AML-193 (cell line): ENCODE results near the gene CACNA2D2.

ENCODE experiments used
- DNase-seq, 2 experiments: peaks; one replicate each; lab custom pipeline; 2025; lab: John Stamatoyannopoulos, UW

CACNA2D2 gene

DNA sequence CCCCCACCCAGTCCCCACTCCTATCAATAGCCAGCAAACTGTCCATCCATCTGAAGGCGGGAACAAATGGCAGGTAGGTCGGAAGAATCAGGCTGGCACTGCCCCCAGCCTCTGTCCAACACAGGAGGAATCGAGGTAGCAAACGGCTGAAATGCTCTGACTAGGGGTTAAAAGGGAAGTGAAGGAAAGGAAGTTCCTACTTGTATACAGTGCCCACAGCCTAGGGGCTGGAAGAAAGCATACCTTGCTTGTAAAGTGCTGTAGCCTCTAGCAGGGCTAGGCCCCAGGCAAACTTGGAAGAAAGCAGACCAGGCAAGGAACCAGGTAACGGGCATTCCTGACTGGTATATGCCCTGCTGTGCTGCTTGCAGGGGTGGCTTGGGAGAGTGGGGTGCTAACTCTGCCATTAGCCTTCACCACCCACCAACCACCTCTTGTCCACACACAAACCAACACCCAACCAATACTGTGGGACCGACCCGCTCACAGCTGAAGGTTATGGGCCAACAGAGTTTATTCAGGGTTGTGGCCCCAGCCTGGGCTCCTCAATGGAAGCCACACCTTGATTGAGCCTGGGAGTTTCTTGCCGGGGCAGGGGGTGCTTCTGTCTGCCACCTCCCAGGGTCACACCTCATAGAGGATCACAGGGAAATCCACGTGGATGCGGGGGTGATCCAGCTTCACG is 177.8 kb downstream of the CACNA2D2 start:
- peak; percentile 9 to 31 for DNase-seq

DNA sequence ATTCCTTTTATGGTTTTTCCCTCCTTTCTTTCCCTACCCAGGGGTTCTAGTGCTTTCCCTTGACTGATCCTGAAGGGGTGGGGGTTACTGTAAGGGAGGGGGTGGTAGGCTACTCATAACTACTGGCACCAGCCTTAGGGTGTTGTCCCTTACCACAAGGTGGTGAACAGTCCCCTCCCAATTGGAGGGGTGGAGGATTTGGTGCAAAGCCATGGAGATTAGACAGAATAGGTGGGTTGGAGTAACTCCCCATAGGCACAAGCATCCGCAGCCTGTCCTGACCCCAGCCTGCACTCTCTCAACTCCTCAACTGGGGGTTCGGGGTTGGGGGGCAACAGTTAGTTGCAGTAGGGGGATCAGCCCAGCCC is 178.3 kb downstream of the CACNA2D2 start:
- no peak for DNase-seq

DNA sequence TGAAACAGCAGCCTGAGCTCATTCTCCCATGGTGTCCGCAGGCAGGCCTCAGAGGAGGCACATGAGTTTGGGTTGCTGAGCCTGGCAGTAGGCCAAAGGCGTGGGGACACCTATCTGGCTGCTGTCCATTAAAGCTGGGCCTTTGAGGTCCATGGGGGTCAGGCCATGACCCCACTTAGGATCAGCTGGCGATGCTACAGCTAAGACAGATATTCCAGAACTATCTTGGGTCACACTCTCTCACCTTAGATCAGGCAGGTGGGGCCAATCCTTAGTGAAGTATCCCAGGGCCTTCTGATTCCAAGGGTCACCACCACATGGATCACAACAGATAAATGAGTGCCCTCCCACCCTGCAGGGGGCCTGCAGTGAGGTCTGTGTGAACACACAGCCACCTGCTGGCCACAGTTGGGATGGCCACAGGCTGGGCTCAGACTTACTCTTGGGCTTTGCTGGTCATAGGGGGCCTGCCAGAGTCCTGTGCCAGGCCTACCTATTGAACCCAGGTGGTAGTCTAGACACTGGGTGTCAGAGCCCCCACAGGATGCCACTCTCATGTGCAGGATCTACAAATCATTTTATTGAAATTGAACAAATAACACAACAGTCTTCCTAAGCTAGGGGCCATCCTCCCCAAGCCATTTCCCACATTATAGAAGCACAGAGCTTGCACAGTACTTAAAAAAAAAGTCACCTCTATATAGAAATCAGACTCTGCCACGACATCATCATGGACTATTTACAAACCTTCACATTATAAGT is 178.9 kb downstream of the CACNA2D2 start:
- peak; percentile 58 to 68 for DNase-seq

DNA sequence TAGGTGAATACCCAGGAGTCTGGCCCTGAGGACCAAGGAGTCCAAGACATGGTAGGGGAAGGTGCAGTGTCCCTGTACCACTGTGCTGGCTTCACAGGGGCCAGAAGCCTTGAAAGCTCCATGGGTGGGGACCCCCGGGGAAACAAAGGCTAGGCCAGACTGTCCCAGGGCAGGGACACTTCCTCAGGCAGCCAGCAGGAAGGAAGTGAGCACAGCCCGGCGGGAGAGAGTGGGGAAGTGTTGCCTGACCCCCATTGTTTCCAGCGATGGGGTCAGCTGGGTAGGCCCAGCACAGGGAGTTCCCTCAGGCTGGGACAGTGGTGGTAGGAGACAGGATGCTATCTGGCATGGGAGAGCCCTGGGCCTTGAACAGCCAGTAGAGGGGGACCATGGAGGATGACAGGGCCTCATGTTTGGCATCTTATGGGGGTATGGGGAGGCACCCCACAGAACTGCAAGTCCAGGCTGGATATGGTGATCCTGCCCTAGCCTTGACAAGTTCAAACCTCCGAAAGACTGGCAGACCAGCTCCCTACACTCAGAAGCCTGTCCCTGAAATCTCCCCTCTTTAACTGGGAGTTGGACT is 179.7 kb downstream of the CACNA2D2 start:
- DNase-seq, result no peak

DNA sequence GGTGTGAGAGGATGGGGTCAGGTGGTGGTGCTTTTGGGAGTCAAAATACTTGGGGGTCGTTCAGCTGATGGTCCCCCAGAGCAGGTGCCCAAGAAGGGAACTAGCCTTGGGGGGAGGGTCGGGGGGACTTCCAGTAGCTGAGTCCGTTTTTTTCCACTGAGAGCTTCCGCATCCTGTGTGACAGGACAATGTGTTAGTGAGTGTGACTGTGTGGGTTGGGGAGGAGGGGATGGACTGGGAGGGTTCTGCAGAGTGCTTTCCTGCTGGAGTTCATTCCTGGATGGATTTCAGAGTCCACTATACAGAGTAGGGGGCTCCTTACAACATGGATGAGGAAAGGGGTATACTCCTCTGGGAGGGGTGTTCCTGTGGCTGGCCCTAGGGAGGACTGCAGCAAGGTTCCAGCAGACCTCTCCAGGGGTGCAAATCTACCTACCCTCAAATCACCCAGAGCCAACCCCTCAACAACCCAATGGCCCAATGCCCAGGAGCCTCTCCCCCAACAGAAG is 180.3 kb downstream of the CACNA2D2 start:
- DNase-seq, result no peak

DNA sequence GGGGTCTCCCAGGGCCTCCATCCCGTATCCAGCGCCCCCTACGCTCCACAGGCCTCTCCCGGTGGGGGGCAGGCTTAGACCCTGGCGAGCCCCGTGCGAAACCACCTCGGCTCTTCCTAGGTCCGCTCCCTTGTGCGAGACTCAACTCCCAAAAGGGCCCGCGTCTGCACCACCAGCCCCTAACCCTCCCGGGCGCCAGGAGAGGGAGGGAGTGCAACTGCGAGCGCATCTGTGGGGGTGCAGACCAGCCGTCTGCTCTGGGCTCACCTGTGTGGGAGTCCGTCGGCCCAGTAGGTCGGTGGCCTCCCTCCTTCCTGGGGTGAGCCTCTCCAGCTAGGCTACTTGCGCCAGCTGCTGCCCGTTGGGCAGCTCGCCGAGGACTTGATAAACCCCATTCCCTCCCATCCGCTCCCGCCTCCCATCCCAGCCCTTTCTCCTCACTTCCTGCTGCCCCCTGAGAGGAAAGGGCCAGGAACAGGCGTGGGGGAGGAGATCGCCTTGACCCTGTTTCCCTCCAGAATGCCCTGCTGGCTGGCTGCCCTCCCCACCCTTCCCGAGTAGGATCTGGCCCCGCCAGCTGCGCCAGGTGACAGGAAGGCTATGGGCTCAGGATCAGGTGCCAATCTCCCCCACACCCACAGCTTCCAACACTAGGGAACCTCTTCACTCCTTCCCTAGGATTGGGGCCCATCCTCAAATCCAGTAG is 180.9 kb downstream of the CACNA2D2 start, which contains the start of gene HYAL2:
Gene HYAL2 (minus strand): TSS at position 360 of the 706 bp plus-strand sequence. CDS start 2,256 bp downstream, outside the sequence.
- DNase-seq, result no peak

DNA sequence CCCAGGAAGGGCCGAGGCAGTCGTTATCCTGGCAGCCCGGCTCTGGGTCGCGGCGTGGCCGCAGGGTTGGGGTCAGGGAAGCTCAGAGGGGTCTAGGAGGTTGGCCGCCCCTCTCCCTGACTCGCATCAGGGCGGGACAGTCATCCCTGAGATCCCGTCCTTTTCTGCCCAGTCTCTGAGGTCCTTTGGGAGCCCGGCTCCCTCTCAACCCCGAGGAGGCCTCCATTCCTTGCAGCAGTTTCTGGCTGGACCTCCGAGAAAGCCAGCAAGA is 181.4 kb downstream of the CACNA2D2 start:
- DNase-seq, result no peak

DNA sequence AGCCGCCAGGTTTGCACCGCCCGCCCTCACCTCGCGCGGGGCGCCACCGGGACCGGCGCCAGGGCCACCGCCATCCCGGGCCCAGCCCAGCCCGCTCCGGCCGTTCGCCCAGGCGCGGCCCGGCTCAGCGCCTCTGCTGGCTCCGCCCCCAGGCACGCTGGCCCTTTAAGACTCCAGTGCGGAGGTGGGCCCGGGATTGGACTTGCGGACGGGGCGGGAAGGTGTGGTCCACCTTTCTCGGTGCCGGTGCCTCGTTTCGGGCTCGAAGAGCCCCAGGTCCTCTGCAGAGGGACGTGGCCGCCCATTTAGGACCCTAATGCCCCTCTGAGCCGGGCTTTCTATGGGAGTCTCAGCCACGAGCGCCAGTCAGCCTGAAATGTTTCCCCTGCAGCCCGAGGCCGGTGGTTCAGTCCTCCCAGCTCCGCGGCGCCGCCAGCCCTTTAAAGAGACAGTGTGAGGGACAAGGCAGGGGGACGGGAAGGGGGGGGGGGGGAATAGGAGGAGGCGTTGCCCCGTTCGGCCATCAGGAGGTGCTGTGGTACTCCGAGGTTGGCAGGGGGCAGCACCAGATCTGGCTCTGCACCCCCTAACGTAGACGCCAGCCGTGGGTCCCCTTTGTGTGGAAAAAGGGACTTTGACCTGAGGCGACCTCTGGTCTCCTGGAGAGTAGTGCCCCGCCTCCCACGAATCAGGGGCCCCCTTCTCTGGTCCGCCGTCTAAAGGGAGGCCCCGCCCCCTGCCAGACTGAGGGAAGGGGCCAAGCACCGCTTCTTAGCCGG is 181.9 kb downstream of the CACNA2D2 start:
- peak; percentile 83 to 86 for DNase-seq

DNA sequence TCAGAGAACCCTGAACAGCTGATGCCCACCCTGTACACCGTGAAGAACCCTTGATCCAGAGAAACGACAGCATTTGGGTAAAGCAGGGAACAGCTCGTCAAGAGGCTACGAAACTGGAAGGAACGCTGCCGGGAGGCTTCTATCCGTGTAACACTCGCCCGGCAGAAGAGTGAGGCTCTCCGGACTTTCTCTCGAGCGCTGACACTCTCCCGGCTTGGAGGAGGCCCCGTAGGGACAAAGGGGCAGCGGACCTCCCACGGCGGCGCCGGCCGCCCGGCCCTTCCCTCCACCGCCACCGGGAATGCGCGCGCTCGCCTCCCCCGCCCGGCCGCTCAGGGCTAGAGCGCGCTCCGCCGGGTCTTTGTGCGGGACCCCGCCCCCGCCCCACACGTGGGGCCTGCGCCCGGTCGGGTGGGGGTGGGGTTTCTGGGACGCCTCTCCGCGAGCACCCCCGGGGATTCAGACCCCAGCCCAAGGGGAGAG is 182.5 kb downstream of the CACNA2D2 start:
- peak; percentile 55 to 56 for DNase-seq

DNA sequence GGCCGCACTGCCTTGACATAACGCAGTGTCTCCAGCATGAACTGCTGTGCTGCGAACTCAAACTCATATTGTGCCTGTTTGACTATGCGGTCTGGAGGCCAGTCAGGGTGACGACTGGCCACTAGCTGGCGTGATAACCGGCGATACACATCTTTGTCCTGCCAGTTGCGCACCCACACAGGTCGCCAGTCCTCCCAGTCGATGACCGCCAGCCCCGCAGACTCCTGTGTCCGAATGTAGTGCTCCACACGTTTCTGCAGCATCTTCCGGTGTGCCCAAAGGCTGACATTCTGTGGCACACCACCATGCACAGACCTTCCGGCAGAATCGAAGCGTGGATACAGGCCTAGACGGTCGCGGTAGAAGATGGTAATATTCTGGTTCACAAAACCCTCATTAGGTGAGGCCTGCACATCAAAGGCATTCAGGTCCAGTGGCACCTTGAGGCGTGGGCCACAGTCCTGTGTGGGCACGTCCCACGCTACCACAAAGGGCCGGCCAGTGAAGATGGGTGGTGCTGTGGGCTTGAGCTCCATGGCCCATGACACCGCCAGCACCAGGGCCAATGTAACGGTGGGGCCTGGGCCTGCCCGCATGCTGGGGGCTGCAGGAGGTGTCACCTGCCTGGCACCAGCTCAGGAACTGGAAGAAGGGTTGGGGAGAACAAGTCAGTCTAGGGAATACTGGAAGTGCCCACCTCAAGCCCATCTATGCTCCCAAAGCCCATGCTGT is 183.4 kb downstream of the CACNA2D2 start:
- no peak for DNase-seq

DNA sequence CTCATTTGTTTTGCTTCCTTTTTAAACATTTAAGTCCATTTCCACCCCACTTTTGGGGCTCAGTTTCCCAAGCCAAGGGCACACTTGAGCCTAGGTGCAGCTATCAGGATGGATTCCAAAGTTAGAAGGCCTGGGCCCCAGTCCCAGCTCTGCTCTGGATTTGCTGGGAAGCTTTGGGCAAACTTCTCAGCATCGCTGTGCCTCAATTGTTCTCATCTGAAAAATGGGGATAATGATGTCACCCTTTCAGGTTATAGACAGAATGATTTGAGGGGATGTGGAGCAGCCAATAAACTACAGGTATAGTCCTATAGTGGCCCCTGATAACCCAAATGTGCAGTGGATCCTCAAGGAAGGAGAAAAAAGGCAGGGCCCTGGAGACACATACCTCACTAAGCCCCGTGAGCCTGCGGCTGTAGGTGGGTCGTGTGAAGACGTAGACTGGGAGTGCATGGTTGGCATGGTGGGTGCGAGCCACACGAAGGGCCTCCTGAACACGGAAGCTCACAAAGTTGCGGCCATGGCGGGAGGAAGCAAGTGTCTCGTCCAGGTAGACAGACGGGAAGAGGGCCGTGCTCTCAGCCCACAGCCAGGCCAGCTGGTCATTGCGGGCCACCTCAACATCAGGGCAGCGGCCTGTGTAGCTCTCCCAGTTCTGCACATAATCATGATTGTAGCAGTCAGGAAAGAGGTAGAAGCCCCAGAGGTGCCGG is 184.1 kb downstream of the CACNA2D2 start:
- DNase-seq, result no peak

DNA sequence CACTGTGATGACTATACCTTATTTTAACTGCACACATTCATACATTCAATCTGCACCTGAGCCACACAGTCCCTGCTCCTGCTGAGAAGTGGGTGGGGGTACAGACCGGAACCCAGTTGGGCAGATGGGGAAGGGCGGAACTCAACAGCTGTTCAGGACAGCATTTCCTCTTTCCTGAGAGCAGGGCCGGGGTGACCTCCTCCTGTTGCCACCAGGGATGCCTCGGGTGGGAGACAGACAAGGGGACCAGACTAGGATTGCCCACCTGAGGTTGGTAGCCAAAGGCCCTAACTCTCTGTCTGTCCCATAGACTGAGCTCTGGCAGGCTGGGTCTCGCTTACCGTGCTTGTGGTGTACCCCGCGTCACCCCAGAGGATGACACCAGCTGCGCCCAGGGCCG is 184.8 kb downstream of the CACNA2D2 start:
- DNase-seq, result no peak

DNA sequence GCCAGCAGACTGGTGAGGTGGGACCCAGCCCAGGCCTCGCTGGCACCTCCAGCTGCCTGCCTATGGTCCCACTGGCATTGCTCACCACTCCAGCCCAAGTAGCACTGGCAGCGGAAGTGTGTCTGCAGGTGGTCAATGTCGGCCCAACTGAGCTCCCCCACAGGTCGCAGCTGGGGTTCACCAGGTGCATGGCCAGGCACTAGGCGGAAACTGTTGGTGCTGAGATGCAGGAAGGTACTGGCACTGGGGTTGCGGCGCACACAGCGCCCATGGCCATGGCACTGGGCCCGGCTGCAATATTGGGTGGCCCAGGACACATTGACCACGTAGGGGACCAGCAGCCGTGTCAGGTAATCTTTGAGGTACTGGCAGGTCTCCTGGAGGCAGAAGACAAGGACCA is 185.3 kb downstream of the CACNA2D2 start:
- DNase-seq, result no peak

DNA sequence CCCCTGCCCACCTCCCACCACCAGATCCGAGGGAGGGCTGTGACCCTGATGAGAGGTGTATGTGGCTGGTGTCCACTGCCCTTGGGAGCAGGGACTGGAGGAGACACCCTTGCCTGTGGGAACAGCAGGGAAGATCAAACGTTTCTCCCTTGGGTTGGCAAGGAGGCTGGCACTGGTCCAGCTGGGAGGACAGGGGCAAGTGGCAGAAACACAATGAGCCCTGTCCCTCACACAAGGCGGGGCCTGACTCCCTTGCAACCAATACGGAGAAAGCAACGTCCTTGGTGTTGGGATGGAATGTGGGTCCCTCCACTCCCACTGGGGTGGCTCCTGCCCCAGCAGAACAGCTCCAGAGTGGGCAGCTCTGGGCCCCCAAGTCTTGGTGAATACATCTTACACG is 186.1 kb downstream of the CACNA2D2 start:
- no peak for DNase-seq

DNA sequence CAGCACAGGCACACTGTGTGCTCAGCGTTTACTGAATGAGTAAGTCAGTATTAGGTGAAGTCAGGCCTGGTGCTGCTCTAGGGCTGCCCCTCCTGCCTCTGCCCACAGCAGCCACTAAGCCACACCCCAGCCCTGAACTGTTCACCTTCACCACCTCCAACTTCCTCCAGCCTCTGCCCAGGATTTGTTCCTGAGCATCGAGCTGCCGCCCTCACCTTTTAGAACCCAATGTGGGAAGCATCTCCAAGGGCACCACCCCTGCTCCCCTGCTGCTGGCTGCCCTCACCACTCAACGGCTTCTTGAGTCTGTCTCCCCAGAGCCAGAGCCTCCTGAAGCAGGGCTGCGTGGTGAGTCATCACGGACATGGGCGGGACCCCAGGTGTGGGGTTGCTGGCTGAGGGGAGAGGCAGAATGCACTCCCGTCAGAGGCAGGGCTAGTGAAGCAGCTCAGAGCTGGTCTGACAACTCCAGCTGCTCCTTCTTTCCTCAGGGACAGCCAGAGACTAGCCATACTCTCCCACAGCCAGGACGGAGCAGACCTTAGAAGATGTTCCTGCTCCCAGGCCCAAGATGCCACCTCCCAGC is 186.7 kb downstream of the CACNA2D2 start:
- no peak for DNase-seq

DNA sequence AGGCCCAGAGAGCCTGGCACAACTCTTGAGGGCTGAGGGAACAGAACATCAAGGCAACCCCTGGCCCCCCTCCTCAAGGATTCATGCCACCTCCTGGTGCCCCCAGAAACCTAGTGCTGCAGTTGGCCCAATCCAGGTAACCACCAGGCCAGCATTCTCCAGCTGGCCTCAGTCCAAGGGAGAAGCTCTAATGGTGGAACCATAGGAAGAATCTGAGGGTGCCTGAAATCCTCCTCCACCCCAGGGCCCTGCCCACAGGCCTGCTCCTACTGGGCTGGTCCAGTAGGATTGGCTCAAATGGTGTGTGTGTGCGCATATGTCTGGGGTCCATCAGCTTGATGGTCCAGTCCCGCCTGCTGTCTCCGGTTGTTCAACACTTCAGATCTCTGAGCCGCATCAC is 188.6 kb downstream of the CACNA2D2 start:
- DNase-seq, result no peak

DNA sequence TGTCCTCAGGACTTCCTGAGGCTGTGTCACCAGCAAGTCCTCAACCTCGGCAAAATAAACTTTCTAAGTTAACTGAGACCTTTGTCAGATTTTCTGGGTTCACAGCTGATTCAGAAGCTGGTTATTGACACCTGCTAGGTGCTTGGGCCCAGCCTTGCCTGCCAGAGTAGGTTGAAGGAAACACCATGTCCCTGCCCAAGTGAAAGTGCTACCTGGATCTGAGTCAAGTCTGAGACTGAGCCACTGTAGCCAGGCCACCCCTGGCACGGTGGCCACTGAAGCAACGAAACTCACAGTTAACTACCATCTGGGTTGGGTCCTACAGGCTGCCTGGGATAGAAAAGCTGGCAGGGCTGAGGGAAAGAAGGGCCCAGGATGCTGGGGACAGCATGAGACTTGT is 189.1 kb downstream of the CACNA2D2 start:
- DNase-seq, result no peak
